GM21619 (cell line): ENCODE measurements around the gene PLPP1.
"Not testable (repeated sequence)": the region's sequence is repeated elsewhere in the genome, so short reads cannot be mapped to it uniquely, and the experiment has no call there.

Experiments
- ATAC-seq: cut with Tn5 transposase; IDR thresholded peaks from one replicate; pipeline ENCODE4 v1.9.1; 2021; ENCODE audit not compliant: unreplicated experiment

The PLPP1 gene

DNA sequence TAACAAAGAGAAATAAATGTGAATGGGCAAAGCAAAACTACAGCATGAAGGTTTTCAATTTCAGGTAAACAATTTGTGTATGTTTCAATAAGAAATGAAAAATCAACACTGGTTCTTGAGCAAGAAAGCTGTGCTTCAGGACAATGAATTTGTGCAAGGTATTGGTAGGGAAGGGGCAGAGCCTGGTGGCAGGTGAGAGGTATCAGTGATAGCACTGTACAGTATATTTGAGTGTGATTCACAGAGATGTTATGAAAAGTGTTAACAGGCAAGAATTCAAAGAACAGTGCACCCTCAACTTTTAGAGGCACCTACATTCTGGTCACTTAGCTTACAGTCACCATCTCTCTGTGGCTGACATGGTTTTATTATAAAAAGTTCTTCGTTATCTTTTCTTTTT is 25.7 kb downstream of the PLPP1 start:
- no peak for ATAC-seq

DNA sequence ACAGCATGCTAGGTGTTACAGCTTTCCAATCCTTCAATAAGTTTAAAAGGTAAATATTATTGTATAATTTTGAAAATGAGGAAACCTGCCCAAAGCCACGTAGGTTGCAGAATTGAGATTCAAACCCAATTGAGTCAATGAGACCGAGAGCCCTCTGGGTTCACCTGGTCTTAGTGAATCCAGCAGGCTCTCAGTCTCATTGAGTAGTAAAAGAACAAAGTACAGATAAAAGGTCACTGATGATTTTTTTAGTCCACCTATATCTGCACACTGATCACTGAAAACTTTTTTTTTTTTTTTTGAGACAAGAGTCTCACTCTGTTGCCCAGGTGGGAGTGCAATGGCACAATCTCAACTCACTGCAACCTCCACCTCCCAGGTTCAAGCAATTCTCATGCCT is 27.2 kb downstream of the PLPP1 start:
- ATAC-seq: no peak

DNA sequence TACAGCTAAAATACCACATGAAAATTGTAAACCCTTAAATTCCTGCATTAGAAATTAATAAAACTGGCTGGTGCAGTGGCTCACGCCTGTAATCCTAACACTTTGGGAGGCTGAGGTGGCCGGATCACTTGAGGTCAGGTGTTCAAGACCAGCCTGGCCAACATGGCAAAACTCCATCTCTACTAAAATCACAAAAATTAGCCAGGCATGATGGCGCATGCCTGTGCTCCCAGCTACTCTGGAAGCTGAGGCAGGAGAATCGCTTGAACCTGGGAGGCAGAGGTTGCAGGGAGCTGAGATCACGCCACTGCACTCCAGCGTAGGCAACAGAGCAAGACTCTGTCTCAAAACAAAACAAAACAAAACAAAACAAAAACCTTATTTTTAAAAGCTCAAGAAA is 29.1 kb downstream of the PLPP1 start:
- ATAC-seq: not testable (repeated sequence)

DNA sequence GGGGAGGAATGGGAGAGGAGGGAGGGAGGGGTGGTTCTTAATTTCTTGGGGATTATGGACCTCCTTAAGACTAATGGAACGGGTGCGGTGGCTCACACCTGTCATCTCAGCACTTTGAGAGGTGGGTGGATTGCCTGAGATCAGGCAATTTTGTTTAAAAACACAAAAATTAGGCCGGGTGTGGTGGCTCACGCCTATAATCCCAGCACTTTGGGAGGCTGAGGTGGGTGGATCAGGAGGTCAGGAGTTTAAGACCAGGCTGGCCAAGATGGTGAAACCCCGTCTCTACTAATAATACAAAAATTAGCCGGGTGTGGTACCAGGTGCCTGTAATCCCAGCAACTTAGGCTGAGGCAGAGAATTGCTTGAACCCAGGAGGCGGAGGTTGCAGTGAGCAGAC is 30.8 kb downstream of the PLPP1 start:
- ATAC-seq: not testable (repeated sequence)

DNA sequence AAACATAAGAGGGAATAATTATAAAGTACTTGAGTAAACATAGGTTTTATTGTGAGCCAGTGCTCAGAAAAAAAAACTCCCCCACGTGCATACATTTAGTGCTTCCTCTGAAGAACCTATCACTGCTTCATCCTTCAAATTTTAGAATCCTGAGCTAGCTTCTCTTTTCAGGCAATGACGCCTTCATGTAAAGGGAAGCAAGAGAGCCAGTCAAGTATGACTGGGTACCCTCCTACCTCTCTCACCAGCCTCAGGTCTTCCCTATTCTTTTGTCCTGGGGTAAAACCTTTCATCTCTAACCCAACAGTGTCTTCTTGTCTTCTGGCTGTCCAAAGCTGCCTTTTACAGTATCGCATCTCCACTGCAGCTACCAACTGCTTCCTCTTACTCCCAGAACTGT is 32.0 kb downstream of the PLPP1 start:
- no peak for ATAC-seq

DNA sequence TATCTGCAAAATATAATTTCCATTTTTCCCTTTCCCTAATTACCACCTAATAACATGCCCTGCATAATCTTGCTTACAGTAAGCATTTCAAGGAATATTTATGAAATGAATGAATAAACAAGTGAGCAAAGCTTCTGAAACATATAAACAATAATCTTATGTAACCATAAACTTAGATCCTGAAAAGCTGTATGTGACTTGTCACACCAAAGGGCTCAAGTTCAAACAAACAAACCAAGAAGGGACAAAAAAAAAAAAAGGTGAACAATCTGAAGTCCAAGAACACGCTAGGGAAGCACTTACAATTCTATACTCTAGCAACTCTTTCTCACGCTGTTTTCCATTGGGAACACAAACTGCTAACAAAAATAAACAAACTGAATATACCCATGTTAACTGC is 36.3 kb downstream of the PLPP1 start:
- ATAC-seq: no peak

DNA sequence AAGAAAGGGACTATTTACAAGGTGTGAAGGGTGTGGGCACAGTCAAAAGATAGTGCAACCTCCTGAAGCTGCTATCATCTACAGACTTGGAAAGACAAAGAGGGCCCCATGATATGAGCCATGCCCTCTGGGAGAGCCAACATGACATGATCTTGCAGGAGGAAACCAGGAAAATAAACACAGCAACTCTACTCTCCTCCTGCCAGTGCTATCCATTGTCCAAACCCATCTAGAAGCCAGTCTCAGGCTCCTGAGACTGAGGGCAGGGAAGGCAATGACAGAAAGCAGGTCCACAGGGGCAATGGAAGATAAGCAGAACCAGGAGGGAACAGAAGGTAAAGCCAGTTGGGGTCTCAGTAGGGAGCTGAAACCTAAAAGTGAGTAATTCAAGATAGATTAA is 37.1 kb downstream of the PLPP1 start:
- ATAC-seq: no peak

DNA sequence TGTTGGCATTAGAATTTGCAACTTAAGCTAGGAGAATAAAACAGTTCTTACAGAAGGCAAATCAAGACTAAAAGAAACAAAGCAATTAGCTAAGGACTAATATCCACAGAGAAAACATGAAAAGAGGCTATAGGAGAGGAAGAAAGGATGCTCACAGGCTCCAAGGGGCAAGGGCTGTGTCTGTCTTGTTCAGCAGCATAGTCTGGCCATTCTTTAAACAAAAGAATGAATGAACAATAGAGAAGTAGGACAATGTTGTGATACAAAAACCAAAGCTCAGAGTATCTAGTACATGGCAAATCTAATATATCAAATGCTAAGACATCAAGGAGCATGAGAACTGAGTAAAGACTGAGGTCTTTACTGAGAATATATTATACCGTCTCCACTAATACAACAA is 39.5 kb downstream of the PLPP1 start:
- no peak for ATAC-seq

DNA sequence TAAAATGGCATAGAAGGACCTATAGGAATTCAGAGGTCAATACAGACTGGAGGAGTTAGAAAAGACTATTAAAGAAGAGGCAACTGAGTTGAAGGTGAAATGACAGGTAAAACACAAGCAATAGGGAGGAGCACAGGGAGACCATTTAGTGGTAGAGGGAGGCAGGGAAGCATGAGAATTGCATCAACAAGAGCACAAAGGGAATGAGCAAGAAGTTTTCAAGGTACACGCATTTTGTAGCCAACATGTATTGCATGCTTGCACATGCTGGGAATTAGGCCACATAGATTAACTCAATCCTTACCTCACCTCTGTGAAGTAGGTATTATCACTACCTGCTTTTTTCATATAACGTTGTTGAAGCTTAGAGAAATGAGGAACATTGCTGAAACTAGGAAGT is 42.3 kb downstream of the PLPP1 start:
- ATAC-seq: no peak

DNA sequence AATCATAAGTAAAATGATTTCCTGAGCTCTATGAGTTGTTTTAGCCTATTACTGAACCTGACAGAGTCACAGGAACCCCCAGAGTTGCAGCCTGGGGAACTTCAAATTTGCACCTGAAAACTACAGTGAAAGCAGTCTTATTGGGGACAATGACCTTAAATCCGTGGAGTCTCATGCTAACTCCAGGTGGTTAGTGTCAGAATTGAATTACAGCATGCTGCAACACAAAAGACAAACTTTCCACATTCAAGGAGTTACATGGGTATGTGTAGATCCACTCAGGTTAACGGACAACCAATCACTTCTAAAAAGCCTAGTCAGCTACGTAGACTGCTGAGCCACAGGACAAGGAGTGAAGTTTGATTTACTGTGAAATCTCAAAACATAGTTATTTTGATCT is 49.7 kb downstream of the PLPP1 start:
- no peak for ATAC-seq

DNA sequence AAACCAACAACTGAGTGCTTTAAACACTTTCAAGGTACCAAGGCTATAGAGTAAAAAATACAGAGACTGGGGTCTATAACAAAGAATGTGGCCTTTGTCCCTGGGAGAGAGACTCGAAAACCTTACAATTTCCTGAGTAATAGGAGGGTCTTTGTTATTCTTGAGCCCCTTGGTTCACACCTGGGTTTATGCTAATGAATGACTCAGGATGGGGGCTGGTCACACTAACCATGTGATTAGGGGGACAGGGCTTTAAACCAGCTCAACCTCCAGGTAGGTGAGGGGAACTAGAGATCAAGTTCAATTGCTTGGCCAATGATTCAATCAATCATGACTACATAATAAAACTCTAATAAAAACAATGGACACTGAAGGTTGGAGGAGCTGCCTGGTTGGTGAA is 50.2 kb downstream of the PLPP1 start:
- no peak for ATAC-seq

DNA sequence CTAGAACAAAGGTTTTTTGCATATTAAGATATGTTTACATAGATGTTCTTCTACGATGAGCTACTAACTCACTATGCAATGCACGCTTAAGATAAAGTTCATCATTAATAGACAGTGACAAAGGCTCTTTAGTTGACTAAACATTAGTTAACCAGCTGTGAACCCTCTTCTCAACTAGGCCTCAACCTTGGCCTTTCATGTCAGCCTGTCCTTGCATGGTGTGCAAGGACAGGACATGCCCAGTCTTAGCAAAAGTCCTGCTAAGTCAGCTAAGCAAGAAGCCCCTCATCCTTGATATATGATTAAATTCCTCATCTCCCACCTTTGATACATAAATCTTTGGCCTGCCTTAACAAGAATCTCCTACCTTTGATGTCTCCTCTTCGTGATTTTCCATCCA is 50.9 kb downstream of the PLPP1 start:
- ATAC-seq: no peak

DNA sequence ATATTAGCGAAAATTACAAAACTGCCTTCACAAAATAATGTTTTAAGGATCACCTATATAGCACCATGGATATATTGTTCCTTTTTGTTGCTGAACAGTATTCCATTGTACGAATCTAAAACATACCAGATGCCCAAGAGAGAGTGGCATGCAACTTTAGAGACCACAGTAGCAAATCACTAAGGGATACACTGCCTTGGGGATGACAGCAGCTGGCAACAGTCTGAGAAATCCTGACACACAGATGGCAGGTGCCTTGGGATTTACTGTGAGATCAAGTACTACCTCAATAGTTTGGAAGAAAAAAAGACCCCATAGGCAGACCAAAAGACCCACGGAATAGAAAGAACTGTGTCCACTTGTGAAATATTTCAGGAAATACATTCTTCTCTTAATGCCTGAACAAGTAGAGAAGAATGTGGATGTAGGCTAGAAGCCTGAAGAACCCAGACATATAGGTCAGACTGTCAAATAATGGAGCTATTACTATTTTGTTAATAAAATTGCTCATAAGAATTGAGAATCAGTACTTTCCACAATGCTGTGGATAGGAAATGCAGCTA is 53.4 kb downstream of the PLPP1 start:
- ATAC-seq: no peak

DNA sequence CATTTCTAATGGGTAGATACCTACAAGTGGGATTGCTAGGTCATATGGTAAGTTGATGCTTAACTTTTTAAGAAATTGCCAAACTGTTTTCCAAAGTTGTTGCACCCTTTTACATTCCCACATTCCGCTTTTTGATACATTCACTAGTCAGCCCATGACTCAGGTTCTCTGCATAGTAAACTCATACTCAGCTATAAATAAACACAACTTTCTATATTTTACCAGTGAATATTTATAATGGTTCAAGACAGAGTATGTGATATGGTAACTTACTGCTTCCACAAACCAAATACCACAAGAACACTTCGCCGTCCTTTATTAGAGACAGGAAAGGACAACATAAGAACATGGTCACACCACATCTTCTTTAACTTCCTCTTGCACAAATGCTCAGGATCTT is 54.0 kb downstream of the PLPP1 start:
- ATAC-seq: no peak

DNA sequence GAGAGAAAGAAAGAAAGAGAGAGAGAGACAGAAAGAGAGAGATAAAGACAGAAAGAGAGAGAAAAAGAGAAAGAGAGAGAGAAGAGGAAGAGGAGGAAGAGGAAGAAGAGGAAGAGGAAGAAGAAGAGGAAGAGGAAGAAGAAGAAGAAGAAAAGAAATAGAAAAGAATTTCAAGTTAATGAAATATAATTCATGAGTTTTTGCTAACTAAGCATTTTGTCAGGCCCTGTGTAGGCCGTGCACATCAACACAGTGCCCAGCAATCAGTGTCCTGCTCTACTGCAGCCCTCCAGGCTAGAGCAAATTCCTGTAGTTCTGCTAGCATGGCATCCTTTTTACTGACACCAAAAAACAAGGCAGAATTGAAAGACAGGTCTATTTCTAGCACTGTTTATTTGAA is 62.1 kb downstream of the PLPP1 start:
- ATAC-seq: no peak

DNA sequence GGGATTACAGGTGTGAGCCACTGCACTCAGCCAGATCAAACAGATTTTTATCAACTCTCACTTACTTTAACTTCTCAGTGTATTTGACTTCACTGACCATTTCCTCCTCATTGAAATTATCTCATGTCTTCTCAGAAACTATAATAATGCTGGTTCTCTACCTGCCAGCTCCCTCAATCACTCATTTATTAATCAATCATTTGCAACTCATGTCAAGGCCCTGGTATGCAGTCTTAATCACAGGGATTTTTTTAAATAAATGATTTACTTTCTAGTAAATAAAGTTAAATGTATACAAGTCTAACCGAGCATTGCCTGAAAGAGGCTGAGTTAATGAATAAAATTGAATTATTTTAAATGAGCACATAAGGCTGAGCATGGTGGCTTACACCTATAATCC is 63.3 kb downstream of the PLPP1 start:
- no peak for ATAC-seq

DNA sequence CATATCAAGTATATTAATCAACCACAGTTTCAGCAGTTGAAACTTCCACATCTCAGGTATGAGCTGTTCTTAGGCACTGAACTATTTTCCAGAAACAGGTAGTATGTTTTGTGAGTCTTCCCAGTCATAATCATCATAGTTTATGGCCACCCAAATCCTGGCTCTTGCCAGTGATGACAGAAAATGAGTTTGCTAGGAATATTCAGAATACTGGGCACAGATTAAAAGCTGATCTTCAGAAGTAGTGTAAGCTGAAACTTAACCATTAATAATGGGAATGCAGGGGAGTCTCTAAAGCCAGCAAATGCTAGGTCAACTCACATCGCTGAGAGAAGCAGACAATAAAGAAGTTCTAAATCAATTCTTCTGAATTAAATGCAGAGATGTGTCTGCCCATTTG is 64.5 kb downstream of the PLPP1 start:
- ATAC-seq: no peak

DNA sequence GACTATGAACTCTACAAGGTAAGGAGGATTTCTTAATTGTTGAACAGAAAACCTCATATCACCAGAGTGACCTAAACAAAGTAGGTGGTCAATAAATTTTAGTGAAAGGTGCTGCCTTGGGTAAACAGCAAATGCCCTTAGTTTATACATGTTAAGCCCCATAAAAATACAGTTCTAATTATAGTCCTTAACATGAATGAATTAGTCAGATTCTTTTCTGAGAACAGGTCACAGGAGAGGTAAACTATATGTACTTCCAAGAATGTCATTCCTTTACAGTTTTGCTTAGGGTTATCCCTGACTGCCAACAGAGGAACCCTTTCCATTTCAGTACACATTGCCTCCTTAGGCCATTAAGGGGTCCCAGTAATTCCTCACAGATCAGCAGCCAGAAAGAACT is 64.9 kb downstream of the PLPP1 start:
- ATAC-seq: no peak

DNA sequence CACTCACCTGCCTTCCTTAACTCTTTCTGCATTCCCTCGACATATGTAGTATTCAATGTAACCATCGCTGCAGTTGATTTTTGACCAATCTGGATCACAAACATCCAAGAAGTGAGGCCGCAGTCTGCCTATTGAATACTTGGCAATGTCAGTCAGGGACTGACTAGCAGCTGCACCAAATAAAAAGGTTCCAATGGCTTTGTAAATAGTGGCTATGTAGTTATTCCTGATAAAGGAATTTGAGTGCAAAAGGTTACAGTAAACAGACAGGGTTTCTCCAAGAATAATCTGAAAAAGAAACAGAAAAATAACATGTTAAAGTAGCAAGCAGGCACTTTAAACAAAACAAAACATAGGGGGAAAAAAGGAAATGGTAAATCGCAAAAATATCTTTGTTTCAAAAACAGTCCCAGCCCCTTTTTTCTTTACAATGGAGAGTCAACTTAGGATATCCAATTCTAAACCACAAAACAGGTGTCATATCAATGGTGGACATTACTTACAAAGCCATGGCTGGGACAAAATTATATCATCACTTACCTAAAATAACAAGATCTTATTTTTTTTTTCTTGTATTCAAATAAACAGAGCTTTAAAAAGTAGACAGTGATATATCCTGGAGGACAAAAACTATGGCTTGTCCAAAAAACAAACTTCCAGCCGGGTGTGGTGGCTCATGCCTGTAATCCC is 66.8 kb downstream of the PLPP1 start:
- no peak for ATAC-seq

DNA sequence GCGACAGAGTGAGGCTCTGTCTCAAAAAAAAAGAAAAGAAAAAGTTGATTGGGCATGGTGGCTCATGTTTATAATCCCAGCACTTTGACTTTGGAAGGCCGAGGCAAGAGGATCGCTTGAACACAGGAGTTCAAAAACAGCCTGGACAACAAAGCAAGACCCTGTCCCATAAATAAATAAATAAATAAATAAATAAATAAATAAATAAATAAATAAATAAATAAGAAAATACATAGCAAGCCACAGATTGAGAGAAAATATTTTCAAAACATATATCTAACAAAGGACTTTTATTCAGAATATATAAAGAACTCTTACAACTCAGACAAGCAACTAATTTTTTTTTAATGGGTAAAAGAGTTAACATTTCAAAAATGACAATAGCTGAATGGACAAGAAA is 71.2 kb downstream of the PLPP1 start:
- no peak for ATAC-seq

DNA sequence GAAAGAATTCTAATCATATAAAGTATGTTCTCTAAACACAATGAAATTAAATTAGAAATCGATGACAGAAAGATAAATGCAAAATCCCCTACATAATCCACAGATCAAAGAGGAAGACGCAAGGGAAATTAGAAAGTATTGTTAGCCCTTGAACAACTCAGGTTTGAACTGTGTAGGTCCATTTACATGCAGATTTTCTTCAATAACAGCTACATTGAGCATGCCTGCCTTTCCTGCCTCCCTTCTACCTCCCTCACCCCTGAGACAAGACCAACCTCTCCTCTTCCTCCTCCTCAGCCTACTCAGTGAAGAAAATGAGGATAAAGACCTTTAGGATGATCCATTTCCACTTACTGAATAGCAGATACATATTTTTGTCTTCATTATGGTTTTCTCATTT is 75.2 kb downstream of the PLPP1 start:
- ATAC-seq: no peak

DNA sequence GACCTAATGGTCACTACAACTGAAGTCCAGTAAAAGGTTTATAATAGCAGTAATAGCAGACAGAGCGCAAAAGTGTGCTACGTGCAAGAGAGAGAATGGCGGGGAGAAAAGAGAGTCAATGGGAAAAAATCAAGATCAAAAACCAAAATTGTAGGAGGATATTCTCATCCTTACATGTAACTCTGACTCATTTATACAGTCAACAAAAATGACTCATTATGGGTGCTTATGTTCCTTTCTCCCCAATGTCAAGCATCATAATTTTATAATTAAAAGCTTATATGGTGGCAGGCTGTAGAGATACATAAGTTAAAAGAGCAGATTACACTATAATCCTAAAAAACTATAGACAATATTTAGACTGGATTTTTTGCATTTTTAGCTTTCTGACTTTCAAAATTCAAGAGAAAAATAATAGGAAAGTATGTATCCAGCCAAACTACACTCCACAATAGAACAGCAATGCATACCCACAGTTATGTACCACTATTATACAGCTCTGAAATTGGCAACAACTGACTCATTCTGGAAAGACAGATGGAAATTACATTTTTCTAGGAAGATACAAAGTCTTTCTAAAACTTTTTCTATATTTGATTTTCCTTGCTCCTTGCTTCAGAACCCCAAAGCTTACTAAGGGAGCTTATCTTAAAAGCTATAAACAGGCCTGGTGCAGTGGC is 78.4 kb downstream of the PLPP1 start:
- ATAC-seq: no peak

DNA sequence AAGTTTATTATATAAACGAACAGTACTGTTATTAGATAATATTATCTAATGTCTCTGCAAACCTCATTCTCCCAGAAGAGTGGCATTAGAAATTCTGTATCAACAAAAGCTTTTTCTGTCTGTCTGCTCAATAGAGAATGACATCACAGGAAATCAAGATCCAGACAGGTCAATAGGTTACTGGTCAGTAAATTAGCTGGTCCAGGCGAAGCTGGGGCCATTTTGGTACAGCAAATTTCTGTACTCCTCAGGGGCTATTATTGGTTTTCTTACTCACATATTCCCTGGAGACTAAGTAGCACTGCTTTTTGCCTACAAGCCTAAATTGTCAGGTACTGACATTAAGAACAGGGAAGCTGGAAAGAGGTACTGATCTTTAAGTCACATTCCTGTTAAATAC is 80.5 kb downstream of the PLPP1 start:
- no peak for ATAC-seq
